GM12874 (cell line): ENCODE data around the gene PRKG1.

Source experiments
- CTCF ChIP-seq: IDR thresholded peaks from 2 replicates; pipeline ENCODE4 v1.5.1; 2011; ENCODE audit warnings: low read depth, mild to moderate bottlenecking, control low read depth, low read length, moderate library complexity; ENCODE audit not compliant: insufficient read depth

Gene PRKG1

GRCh38 chr10:52248697-52249306 lies 1174.5 kb downstream of the PRKG1 start:
- no peak for TF ChIP-seq CTCF

GRCh38 chr10:52249850-52250395 lies 1175.6 kb downstream of the PRKG1 start:
- no peak for TF ChIP-seq CTCF

- TF ChIP-seq CTCF = no peak
Measured at GRCh38 chr10:52250510-52250909, 1176.2 kb downstream of the PRKG1 start.

GRCh38 chr10:52252307-52252706 lies 1178.0 kb downstream of the PRKG1 start:
- TF ChIP-seq CTCF = no peak

GRCh38 chr10:52256832-52257691 lies 1182.8 kb downstream of the PRKG1 start:
- TF ChIP-seq CTCF = no peak

- no peak for TF ChIP-seq CTCF
Measured at GRCh38 chr10:52257692-52258075, 1183.4 kb downstream of the PRKG1 start.

GRCh38 chr10:52258799-52259425 lies 1184.6 kb downstream of the PRKG1 start:
- no peak for TF ChIP-seq CTCF
